AG10803 (cell line): ENCODE results near the gene MAP4K4.

Experiments
- DNase-seq: peaks from one replicate; pipeline ENCODE4 v3.0.0; 2010; ENCODE audit warnings: low read depth
- H3K4me3 ChIP-seq: 2 replicates; pipeline ENCODE4 v1.5.1; 2011; ENCODE audit warnings: mild to moderate bottlenecking, low read length, control low read depth
- TF ChIP-seq, protein P1 (sequence below): conservative IDR thresholded peaks from 2 replicates; pipeline ENCODE4 v1.5.1; 2011; ENCODE audit warnings: mild to moderate bottlenecking, low read length, control low read depth, inconsistent platforms

Gene MAP4K4

DNA sequence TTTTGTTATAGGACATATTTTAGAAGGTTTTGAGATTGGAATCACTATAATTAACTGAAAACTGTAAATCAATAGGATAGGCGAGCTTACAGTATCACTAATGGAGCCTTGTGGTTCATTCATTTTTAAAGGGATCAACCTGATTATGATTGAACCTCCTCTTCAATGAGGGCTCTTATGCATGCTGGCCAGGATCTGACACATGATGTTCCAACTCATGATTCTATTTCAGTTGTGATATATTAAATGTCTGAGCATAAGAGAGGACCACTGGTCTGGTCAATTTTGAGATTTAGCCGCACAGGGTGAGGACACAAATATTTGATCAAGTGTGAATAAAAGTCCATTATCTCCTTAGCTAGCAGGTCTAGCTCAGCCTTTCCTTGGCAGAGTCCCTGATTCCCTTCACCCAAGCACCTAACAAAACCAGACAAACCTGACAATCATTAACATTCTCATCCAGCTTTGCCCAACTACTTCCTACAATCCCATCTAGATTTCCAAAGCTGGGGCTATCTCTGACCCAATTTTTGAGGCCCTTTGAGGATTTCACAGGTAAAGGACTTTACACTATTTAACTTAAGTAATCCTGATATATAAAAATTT lies 6.9 kb upstream of the MAP4K4 start:
- no peak overlapping the region for H3K4me3 ChIP-seq
- DNase-seq = no peak
- TF ChIP-seq, protein P1, sequence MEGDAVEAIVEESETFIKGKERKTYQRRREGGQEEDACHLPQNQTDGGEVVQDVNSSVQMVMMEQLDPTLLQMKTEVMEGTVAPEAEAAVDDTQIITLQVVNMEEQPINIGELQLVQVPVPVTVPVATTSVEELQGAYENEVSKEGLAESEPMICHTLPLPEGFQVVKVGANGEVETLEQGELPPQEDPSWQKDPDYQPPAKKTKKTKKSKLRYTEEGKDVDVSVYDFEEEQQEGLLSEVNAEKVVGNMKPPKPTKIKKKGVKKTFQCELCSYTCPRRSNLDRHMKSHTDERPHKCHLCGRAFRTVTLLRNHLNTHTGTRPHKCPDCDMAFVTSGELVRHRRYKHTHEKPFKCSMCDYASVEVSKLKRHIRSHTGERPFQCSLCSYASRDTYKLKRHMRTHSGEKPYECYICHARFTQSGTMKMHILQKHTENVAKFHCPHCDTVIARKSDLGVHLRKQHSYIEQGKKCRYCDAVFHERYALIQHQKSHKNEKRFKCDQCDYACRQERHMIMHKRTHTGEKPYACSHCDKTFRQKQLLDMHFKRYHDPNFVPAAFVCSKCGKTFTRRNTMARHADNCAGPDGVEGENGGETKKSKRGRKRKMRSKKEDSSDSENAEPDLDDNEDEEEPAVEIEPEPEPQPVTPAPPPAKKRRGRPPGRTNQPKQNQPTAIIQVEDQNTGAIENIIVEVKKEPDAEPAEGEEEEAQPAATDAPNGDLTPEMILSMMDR = no peak

DNA sequence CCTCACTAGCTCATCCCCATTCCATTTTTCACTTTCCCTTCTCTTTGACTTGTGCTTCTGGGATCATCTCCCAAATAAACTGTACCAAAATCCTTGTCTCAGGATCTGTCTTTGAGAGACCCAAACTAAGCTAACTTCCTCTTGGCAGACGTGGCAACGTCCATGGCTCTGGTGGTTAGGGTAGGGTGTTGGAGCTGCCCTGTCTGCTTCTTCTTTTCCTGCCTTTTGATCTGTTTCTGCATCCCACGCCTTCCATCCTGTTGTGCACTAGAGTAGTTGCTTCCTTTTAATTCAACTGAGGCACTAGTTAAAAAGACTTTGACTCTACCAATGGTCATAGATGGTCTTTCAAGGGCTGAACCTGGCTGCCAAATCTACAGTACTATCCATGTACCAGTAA lies 5.5 kb upstream of the MAP4K4 start:
- no peak for DNase-seq
- no peak overlapping the region for H3K4me3 ChIP-seq
- TF ChIP-seq, protein P1 = no peak

DNA sequence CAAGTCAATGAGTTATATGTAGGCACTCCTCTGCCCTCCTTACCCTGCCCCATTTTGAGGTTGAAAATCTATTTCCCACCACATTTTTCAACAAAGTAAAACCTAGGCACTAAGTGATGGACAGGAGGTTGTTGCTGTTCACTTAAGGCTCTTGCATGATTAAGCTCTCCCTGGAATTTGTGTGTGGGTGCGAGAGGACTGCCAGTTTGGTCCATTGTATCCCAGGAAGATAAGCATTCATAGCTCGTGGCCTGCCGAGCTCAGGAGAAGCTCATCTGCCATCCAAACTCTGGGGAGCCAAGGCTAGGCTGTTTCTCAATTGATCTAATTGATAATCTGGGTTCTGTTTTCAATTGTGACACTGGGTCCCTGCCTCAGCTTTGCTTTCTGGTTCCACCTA lies 4.7 kb upstream of the MAP4K4 start:
- no peak overlapping the region for H3K4me3 ChIP-seq
- no peak for DNase-seq
- TF ChIP-seq, protein P1 = no peak

DNA sequence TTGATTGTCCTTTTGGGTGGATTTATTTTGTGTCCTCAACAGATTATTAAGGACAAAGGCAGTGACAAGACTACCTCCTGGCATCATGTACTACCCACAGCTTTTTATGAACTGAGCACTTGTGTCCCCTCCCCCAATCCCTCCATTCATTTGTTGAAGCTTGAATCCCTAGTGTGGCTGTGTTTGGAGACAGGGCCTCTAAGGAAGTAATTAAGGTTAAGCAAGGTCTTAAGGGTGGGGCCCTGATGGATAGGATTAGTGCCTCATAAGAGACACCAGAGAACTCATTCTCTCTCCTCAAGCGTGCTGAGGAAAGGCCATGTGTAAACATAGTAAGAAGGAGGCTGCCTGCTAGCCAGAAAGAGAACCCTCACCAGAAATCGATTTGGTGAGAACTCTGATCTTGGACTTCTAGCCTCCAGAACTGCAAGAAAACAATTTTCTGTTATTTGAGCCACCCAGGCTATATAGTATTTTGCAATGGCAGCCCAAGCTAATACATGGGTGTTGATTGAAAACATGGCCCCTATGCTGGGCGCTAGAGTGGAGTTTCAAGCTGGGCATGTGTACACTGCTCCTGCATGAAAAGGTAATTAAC lies 3.4 kb upstream of the MAP4K4 start:
- TF ChIP-seq, protein P1 = no peak
- DNase-seq = no peak

DNA sequence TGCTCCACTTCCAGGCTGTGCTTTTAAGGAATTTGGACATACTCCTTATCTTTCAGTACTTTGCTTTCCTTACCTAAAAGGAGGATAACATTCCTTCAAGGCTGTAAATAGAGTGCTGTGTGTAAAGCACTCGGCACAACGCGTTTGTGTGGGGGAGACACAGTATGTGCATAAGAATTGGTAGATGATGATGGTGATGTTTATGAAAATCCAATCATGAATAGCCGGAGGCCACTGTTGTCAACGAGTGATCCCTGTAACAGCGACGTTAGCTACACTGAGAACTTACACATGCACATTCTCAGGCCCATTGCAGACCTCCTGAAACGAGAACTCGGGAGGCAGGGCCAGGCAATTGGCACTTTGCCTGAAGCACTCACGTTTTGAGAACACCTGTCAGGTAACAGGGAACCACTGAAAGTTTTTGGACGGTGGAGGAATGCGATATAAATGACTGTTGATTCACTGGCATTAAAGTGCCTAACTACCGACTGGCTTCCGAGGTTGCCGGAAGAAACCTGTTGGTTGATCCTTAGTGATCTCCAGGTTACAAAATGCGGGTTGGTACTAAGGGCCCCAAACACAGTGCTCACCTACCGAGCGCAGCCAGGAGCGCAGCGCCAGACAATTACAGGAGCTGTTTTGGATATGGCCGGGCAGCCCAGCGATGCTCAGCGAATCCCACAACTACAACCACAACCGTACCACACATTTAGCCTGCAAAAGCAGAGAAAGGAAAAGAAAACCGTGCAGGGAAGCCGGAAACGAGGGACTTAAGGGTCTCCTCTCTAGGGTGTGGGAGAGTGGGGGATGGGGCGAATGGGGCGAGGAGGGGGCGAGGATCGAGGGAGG lies 1.0 kb upstream of the MAP4K4 start:
- peak overlapping the region; percentile 76 for H3K4me3 ChIP-seq
- DNase-seq = peak; percentile 25
- TF ChIP-seq, protein P1 = no peak; the same call in 1 of the 2 replicates

More for the DNA sequence above, 3.4 kb upstream of the MAP4K4 start:
- no peak overlapping the region for H3K4me3 ChIP-seq

DNA sequence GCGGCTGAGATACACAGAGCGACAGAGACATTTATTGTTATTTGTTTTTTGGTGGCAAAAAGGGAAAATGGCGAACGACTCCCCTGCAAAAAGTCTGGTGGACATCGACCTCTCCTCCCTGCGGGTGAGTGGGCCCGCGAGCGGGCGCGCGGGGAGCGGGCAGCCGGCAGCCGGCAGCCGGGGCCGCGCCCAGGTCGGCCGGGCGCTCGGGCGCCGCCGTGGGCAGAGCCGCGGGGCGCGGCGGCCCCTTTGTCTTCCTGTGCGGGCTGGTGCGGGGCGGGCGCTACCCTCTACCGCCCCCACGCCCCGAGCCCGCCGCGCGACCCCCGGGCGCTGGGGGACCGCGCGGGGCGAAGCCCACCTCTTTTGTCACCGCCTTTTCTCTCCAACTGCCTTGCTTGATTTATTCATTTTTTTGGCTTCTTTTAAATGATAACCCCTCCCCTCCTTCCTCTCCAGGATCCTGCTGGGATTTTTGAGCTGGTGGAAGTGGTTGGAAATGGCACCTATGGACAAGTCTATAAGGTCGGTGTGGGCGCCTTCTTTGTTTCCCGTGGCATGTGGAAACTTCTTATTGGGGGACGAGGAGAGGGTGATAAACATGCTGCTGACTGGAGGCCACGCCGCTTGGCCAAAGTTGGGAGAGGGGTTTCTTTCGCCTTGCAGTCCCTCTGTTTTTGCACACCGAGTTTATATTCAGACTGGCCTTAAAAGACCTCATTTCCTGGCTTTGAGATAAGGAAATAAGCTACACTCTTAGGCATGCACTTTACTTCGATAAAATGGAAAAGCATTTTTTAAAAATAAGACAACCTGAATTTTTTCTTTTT lies 722 bp downstream of the MAP4K4 start:
- TF ChIP-seq, protein P1 = no peak
- peak; percentile 17 for DNase-seq

More for the DNA sequence above, 722 bp downstream of the MAP4K4 start:
- peak overlapping the region; percentile 93 for H3K4me3 ChIP-seq
